ENCODE results near the gene IFNAR2.
A peak's percentile ranks its signal among the peaks of the same experiment; 100 is the strongest.
"Not testable (repeated sequence)": the region's sequence is repeated elsewhere in the genome, so short reads cannot be mapped to it uniquely, and the experiment has no call there.

IFNAR2 gene

DNA sequence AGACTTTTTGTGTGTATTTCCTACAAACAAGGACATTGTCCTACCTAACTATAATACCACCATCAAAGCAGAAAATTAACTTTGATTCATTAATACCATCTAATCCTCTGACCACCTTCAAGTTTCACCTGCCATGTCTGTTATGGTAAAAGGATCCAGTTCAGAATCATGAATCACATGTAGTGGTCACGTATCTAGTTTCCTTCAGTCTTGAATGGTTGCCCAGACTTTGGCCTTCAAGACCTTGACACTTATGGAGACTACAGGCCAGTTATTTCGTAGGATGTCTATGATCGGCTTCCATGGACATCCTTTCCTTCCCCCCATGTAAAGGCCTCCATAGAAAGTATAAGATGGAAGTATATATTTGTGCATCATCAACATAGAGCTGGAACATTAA lies 10.4 kb upstream of the IFNAR2 start:
- DNase-seq, result no peak

- no peak for DNase-seq
These were observed 9.8 kb upstream of the IFNAR2 start for GRCh38 chr21:33219954-33220353.

- DNase-seq, result not testable (repeated sequence)
These were observed 4.4 kb upstream of the IFNAR2 start for GRCh38 chr21:33225376-33225775.

DNA sequence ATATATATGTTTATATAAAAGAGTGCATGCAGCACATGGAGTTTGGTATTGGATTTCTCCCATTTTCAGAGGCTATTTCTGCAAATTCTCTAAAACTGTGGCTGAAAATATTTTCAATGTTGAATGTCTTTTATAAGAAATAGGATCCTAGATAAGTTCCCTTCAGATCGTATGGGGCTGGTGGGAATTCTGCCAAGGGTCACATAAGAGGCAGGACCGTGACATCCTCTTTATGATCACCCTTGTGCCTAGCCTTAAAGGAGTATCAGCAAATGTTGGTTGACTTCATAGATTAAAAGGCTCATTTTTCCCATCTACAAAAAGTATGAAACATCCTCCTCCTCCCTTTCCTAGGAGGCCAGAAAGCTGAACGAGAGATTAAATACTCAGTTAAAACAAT lies 1.3 kb upstream of the IFNAR2 start:
- no peak for DNase-seq

- DNase-seq, result no peak
These were observed 497 bp upstream of the IFNAR2 start for GRCh38 chr21:33229099-33229783.

DNA sequence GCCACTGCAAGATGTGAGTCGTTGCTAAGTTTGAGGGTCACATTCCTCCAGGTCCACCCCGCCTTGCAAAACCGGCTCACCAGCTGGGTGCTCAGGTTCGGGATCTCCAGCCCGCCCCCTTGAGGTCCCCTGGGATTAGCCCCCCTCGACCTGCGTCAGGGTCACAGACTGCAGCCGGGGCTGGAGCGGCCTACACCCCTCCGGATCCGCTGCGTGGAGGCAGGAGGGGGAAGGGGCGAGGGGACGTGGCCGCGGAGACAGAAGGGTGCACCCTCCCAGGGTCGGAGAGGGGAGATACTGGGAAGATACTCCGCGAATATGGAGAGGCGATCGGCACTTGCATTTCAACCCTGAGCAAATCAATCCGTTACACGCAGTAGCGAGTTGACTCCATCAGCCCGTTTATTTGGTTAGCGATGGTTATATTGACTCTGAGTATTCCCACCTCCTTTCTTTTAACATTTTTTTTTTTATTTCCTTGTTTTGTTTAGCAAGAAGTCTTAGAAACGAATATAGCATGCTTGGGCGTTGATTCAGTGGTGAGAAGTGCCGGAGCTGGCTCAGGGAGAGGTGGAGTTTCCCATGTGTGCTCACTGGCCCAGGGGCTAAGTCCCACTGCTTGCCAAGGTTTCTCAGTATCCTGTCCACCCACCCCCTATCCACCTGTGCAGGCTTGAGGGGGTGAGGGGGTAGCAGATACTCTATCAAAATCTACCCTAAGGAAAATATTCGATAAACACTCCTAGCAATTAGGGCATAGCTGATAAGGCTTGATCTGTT lies 997 bp downstream of the IFNAR2 start:
- peak; percentile 51 for DNase-seq

GRCh38 chr21:33231526-33231925 lies 1.8 kb downstream of the IFNAR2 start:
- DNase-seq, result no peak

DNA sequence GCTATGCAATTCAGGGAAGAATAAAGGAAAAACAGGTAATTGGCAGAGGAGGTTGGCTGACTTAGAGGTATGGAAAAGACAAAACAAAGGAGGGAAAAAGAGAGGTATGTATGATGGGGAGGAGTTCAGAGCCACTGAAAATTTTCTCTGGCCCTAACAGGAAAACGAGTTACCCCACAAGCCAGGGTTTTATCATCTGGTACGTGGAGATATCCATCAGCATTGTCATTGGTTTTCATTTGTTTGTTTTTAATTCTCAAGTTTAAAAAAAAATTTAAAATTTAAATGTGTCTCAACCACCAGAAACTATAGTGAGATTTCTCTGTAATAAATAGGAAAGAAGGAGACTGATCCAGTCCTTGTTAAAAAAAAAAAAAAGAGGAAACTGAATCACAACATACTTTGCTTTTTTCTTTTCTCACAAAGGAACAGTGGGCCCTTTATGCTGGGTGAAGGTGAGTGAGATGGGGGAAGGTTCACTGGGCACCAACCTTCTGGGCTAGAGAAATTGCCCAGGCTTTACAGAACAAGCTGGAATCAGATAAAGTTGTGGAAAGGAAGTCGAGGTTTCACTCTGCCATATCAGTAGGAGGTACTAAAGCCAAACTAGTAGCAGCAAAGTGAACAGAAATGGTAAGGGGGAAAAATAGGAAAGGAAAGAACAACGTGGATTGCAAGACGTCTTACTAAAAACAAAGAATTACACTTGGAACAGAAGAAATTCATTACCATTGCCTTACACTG lies 2.7 kb downstream of the IFNAR2 start:
- no peak for DNase-seq

GRCh38 chr21:33234635-33235520 lies 5.1 kb downstream of the IFNAR2 start:
- no peak for DNase-seq

DNA sequence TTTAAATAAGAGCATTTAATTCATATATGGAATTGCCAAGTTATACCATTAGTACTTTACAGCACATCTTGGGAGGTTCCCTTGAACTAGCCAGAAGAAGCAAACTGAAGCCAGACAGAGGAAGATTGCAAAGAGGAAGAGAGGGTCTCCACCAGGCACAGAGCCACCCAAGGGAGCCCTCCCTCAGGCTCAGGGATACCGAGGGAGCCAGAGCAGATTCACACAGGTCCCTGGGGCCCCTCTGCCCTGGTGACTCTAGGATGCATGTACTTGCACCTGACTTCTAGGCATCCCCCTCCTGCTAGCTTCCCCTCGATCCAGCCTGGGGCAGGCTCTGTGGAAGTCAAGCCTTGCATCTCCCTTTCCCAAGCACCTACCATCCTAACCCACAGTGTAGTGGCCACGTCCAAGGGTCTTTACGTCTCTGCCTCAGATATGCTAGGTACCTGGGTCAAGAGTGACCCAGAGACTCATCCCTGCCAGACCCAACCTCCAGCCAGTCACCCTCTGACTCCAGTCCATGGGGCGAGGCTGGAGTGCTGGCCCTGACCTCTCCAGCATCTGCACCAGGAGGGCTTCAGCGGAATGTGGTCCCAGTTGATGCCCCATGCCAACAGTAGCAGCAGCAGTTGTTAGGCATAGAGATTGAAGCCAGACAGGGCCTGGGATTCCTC lies 6.4 kb downstream of the IFNAR2 start:
- no peak for DNase-seq

DNA sequence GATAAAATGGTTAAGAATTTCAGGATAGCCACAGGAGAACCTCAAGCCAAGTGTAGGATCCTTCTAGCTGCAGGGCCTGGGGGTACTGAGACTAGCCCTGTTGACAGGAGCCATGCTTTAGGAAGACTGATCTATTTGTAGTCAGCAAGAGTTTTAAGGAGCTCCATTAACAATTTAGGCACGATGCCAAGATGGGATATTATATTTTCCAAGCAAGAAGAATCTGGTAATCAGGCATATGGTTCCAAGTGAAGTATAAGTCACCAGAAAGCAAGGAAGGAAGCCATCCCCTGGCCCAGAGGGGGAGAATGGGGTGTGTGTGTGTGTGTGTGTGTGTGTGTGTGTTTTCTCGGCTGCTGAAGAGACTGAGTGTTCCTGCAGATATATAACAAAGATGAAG lies 7.0 kb downstream of the IFNAR2 start:
- no peak for DNase-seq

DNA sequence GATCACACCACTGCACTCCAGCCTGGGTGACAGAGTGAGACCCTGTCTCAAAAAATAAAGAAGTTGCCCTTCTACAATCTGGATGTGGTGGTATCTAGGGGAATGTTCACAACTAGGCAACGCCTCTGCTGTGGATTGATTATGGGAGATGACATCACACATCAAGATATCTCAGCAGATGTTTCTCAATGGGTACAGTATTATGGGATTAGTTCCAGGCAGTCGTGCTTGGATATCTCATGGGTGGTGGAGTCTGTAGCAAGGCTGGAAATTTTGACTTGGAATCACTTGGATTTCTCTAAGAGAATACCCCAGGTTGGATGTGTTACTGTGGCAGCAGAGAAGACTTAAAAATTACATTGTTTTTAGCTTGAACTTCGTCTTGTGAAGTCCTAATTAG lies 7.7 kb downstream of the IFNAR2 start:
- DNase-seq, result no peak

GRCh38 chr21:33238146-33238545 lies 8.4 kb downstream of the IFNAR2 start:
- DNase-seq, result no peak

GRCh38 chr21:33238565-33239255 lies 9.0 kb downstream of the IFNAR2 start:
- peak; percentile 45 for DNase-seq

DNA sequence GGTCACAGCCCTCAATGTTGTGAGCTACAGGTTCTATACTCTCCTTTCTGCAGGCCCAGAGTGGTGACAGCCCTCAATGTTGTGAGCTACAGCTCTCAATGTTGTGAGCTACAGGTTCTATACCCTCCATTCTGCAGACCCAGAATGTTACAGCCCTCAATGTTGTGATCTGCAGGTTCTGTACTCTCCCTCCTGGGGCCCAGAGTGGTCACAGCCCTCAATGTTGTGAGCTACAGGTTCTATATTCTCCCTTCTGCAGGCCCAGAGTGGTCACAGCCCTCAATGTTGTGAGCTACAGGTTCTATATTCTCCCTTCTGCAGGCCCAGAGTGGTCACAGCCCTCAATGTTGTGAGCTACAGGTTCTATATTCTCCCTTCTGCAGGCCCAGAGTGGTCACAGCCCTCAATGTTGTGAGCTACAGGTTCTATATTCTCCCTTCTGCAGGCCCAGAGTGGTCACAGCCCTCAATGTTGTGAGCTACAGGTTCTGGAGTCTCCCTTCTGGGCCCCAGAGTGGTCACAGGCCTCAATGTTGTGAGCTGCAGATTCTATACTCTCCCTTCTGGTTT lies 9.9 kb downstream of the IFNAR2 start:
- not testable (repeated sequence) for DNase-seq

DNA sequence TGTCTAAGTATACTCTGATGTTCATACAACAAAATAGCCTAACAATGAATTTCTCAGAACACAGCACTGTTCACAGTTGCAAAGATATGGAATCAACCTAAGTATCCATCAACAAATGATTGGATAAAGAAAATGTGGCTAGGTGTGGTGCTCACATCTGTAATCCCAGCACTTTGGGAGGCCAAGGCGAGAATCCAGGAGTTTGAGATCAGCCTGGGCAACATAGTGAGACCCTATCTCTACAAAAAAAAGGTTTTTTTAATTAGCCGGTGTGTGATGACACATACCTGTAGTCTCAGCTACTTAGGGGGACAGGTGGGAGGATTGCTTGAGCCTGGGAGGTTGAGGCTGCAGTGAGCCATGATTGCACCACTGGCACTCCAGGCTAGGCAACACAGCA lies 10.7 kb downstream of the IFNAR2 start:
- DNase-seq, result no peak

DNA sequence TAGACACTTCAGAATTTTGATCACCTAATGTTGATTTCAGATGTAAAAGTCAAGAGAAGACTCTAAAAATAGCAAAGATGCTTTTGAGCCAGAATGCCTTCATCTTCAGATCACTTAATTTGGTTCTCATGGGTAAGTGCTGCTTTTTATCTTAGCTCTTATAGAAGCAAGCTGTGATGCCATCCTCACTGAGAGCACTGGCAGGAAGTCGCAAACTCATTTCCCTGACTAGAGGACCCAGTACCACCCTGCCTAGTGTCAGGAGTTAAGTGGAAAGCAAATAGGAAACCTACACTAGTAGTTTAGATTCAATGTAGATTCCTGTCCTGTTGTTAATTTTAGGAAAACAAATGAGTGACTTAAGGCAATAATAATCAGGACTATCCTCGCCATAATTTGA lies 12.1 kb downstream of the IFNAR2 start:
- DNase-seq, result no peak

DNA sequence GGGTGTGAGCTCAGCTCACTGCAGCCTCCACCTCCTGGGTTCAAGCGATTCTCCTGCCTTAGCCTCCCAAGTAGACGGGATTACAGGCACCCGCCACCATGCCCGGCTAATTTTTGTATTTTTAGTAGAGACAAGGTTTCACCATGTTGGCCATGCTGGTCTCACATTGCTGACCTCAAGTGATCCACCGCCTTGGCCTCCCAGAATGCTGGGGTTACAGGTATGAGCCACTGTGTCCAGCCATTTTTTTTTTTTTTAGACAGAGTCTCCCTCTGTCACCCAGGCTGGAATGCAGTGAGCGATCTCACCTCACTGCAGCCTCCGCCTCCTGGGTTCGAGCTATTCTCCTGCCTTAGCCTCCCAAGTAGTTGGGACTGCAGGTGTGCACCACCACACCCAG lies 13.1 kb downstream of the IFNAR2 start:
- not testable (repeated sequence) for DNase-seq

DNA sequence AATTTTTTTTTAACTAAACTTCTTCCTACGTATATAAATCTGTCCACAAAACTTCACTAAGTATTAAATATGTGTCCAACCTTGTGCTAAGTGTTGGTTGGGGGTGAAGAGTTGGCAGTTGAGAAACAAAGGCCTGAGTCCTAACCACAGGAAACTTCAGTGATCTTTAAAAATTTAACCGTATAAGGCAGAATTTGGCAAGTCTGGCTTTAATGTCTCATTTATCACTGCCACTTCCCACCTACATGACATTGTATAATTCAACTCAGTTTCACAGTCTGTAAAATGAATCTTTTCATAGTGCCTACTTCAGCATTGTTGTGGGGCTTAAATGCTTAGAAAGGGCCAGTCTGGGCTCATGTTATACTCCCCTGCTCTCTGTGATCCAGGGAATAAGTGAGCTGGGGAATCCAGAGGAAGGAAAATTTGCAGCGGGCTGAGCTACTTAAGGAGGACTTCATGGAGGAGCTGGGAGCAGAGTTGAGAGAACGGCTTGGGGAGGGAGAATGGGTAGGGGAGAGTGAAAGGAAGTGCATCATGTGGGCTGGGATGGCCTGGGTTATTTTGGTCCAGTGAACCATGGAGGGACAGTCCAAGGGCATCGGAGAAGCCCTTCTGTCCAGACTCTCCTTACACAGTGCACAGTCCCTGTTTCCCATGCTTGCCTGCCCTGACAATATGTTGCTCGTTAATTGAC lies 14.5 kb downstream of the IFNAR2 start:
- DNase-seq, result no peak

- DNase-seq, result no peak
These were observed 15.0 kb downstream of the IFNAR2 start for GRCh38 chr21:33244779-33245105.
